Common myeloid progenitor, CD34-positive (primary cell): ENCODE measurements around the gene FAM171A1.

ENCODE experiments used
- CTCF ChIA-PET: fragments of 350-600 bp; sonication (Branson Sonifier 250); formaldehyde crosslinking; loops from one replicate; lab custom pipeline; 2021; ENCODE audit warnings: antibody characterized with exemption; lab: Charles Lee
- POLR2A ChIA-PET: fragments of 350-600 bp; sonication (Branson Sonifier 250); formaldehyde crosslinking; loops from one replicate; lab custom pipeline; 2021; ENCODE audit warnings: antibody characterized with exemption; lab: Charles Lee
- DNase-seq, 3 donors: peaks; one replicate each; pipeline versions ENCODE4 v3.0.0 to v3.0.0-alpha.2; 2013
- H3K27ac ChIP-seq, 2 experiments: 1 replicate in 1 of 2; 2 replicates in 1 of 2; pipeline ENCODE4 v1.7.0; 2013; ENCODE audit warnings: inconsistent platforms in 2 of 2, low read length in 2 of 2, mild to moderate bottlenecking in 2 of 2, low read depth in 1 of 2, moderate library complexity in 1 of 2; ENCODE audit not compliant: severe bottlenecking in 2 of 2, insufficient read depth in 1 of 2, poor library complexity in 1 of 2
- H3K27me3 ChIP-seq, 5 experiments: replicated peaks in 2 of 5; 1 replicate in 3 of 5; 2 replicates in 2 of 5; pipeline versions ENCODE4 v1.6.1 to v1.7.0; 2013; ENCODE audit warnings: low read length in 4 of 5, mild to moderate bottlenecking in 2 of 5, moderate library complexity in 2 of 5, inconsistent platforms in 1 of 5; ENCODE audit not compliant: insufficient read depth in 5 of 5, control insufficient read depth in 4 of 5
- H3K36me3 ChIP-seq, 4 experiments: 1 replicate in 2 of 4; 2 replicates in 2 of 4; pipeline versions ENCODE4 v1.6.1 to v1.7.0; 2013; ENCODE audit warnings: low read length in 3 of 4, control low read depth in 1 of 4, mild to moderate bottlenecking in 1 of 4; ENCODE audit not compliant: control insufficient read depth in 4 of 4, insufficient read depth in 4 of 4
- H3K4me1 ChIP-seq, 4 experiments: 1 replicate in 3 of 4; 2 replicates in 1 of 4; pipeline versions ENCODE4 v1.6.1 to v1.7.1; 2013; ENCODE audit warnings: low read length in 3 of 4, mild to moderate bottlenecking in 3 of 4, control low read depth in 1 of 4, inconsistent platforms in 1 of 4, moderate library complexity in 1 of 4; ENCODE audit not compliant: control insufficient read depth in 4 of 4, insufficient read depth in 4 of 4; ENCODE audit errors: control extremely low read depth in 1 of 4
- H3K4me3 ChIP-seq, 7 experiments: 1 replicate in 4 of 7; 2 replicates in 3 of 7; pipeline versions ENCODE4 v1.5.1 to v1.7.0; 2013; ENCODE audit warnings: mild to moderate bottlenecking in 7 of 7, low read length in 6 of 7, moderate library complexity in 6 of 7, inconsistent platforms in 2 of 7, low read depth in 2 of 7, control low read depth in 1 of 7; ENCODE audit not compliant: insufficient read depth in 4 of 7, control insufficient read depth in 1 of 7; ENCODE audit errors: extremely low read depth in 1 of 7
- H3K9me3 ChIP-seq, 5 experiments: 1 replicate in 4 of 5; 2 replicates in 1 of 5; pipeline versions ENCODE4 v1.6.1 to v1.7.1; 2013; ENCODE audit warnings: low read length in 4 of 5, mild to moderate bottlenecking in 2 of 5, inconsistent platforms in 1 of 5, low read depth in 1 of 5, moderate library complexity in 1 of 5; ENCODE audit not compliant: control insufficient read depth in 4 of 5, insufficient read depth in 2 of 5; ENCODE audit errors: control extremely low read depth in 1 of 5
- WGBS: methylation state at CpG from one replicate; pipeline ENCODE4 v1.1.5; 2013; ENCODE audit not compliant: insufficient coverage; 5-methylcytosine and 5-hydroxymethylcytosine counted together

Gene FAM171A1

DNA sequence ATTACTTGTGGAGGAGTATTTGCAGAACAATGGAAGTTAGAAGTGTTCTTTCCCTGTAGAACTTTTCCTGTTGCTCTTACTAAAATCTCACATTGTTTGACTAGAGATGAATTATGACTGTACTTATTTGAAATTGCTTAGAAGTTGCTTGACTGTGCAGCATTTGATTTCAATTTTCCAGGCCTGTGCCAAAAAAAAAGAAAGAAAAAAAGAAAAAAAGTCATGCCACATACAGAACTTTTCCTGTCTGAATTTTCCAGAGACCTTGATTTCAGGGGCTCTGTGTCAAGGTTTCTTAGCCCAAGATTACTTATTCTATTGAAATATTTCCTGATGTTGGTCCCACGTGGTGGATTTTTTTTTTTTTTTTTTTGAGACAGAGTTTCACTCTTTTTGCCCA, 3.5 kb upstream of the FAM171A1 start:
- no CpG with 5 or more reads among the region's 1 CpG for WGBS
- H3K9me3 ChIP-seq = no peaks in the 10 kb centered on the region
- ChIA-PET POLR2A (no interaction called here), CTCF (no interaction called here)
- H3K27ac ChIP-seq = no peak overlapping the region
- DNase-seq = no peak
- peaks cover 2 to 86% (median 31%) of the 10 kb centered on the region in 5 experiments for H3K27me3 ChIP-seq
- no peaks in the 10 kb centered on the region for H3K36me3 ChIP-seq
- H3K4me3 ChIP-seq = no peak overlapping the region
- H3K4me1 ChIP-seq = peaks cover 0 to 12% (median 8%) of the 10 kb centered on the region in 4 experiments

DNA sequence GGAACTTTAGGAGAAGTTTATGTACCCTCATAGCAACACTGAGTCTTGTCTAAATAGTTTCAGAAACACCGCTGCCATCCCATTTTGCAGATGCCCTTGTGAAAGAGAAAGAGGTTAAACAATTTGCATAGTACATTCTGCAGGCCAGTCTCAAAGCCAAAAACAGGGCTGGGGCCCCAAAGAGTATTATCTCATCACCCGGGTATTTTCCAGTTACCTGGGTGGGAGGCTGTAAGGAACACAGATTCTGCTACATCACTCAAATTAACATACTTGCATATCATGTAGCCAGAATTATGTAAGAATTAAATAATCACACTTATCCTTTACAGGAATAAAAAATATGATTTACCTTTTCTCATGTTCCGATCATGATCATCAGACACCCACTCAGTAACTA, 3.1 kb upstream of the FAM171A1 start:
- 100% methylated on average over 1 of the region's 3 CpGs for WGBS
- CTCF ChIA-PET = no interaction called here
- H3K27ac ChIP-seq = no peak overlapping the region

GRCh38 chr10:15373199-15373598, 2.1 kb upstream of the FAM171A1 start:
- POLR2A ChIA-PET = no interaction called here
- H3K9me3 ChIP-seq = no peaks in the 10 kb centered on the region
- peaks cover 0 to 12% (median 9%) of the 10 kb centered on the region in 4 experiments for H3K4me1 ChIP-seq
- H3K36me3 ChIP-seq = no peaks in the 10 kb centered on the region
- H3K27ac ChIP-seq = no peak overlapping the region
- CTCF ChIA-PET = no interaction called here
- H3K27me3 ChIP-seq = peaks cover 5 to 88% (median 37%) of the 10 kb centered on the region in 5 experiments
- no peak overlapping the region for H3K4me3 ChIP-seq
- DNase-seq = no peak
- 100% methylated on average over 1 of the region's 2 CpGs for WGBS

More for the DNA sequence above, 3.1 kb upstream of the FAM171A1 start:
- Histone ChIP-seq H3K27me3 (peaks cover 5 to 88% (median 33%) of the 10 kb centered on the region in 5 experiments), H3K4me3 (no peak overlapping the region), H3K36me3 (no peaks in the 10 kb centered on the region), H3K4me1 (peaks cover 0 to 12% (median 9%) of the 10 kb centered on the region in 4 experiments), H3K9me3 (no peaks in the 10 kb centered on the region)
- DNase-seq = no peak
- POLR2A ChIA-PET = no interaction called here

GRCh38 chr10:15370212-15370855, 755 bp downstream of the FAM171A1 start:
- no peaks in the 10 kb centered on the region for H3K36me3 ChIP-seq
- H3K9me3 ChIP-seq = peaks cover 0 to under 1% (median 0%) of the 10 kb centered on the region in 5 experiments
- peak overlapping the region in 5 of 7 experiments; percentile 35 to 61 (median 42) for H3K4me3 ChIP-seq
- ChIA-PET CTCF (interaction anchor here (0.7 to 1.4 kb wide), 2 partner anchors 112 to 264 kb away, joined by 3 read pairs; no protein-coding TSS in a partner anchor), POLR2A (no interaction called here)
- no peak overlapping the region for H3K27ac ChIP-seq
- peaks cover 0 to 12% (median 9%) of the 10 kb centered on the region in 4 experiments for H3K4me1 ChIP-seq
- H3K27me3 ChIP-seq = peaks cover 5 to 92% (median 39%) of the 10 kb centered on the region in 5 experiments
- peak in 1 of 3 donors; percentile 20 for DNase-seq
- WGBS = under 1% methylated on average over 39 of the region's 65 CpGs

DNA sequence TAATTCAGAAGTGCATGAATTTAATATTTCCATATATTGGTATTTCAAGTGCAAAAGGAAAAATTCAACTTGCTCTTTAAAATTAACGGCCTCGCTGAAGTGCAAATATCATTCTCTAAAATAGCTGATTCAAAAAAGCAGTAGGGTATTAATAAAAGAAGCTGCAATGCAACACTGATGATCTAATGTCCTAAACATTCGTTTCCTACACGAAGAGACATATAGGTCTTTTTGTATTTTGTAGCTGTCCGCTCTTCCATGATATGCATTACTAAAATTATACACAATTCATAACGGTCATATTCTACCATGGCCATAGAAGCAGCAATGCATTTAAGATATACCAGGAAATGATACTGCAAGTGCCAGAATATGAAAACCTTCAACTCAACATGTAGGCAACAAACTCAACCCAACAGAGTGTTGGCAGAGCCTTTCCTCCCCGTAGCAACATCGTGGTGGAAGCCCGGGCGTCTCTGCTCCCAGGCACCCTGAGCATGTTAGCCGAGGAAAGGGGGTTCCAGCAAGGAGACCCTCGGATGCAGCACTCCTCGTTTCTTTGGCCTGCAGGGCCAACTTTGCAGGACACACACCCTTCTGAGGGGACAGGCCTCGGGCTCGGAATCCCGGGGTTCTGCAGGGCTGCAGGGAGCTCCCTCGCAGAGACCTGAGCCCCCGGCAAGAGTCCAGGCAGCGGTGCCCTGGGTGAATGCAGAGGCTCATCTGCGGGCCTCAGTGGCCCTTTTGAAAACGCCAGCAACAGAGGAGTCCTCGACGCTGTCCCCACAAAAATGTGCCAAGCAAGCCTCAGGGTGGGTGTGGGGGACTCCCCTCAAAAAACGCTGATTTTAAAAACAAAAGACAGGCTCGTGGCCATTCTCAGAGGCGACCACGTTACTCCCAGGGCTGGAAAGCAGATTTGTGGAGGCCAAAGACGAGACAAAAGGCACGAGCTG, 1.6 kb downstream of the FAM171A1 start:
- Histone ChIP-seq H3K4me3 (peak overlapping the region in 1 of 7 experiments; percentile 42), H3K27ac (no peak overlapping the region), H3K4me1 (peaks cover 0 to 12% (median 9%) of the 10 kb centered on the region in 4 experiments), H3K27me3 (peaks cover 9 to 92% (median 44%) of the 10 kb centered on the region in 5 experiments), H3K36me3 (no peaks in the 10 kb centered on the region), H3K9me3 (peaks cover 0 to 5% (median under 1%) of the 10 kb centered on the region in 5 experiments)
- WGBS = 21% methylated on average over 23 of the region's 29 CpGs
- CTCF ChIA-PET = interaction anchor here (0.7 to 1.2 kb wide), 2 partner anchors 9 to 263 kb away, joined by 3 read pairs; no protein-coding TSS in a partner anchor
- POLR2A ChIA-PET = no interaction called here
- DNase-seq = no peak

- Histone ChIP-seq H3K4me3 (no peak overlapping the region), H3K27me3 (peaks cover 9 to 92% (median 44%) of the 10 kb centered on the region in 5 experiments), H3K27ac (no peak overlapping the region), H3K9me3 (peaks cover 0 to 9% (median 3%) of the 10 kb centered on the region in 5 experiments), H3K36me3 (no peaks in the 10 kb centered on the region), H3K4me1 (peaks cover 0 to 12% (median 9%) of the 10 kb centered on the region in 4 experiments)
- DNase-seq = no peak
- POLR2A ChIA-PET = no interaction called here
- WGBS = 94% methylated on average over 3 of the region's 7 CpGs
- CTCF ChIA-PET = interaction anchor here (0.6 to 1.2 kb wide), 3 partner anchors 9 to 137 kb away, joined by 3 read pairs; no protein-coding TSS in a partner anchor
Observed at GRCh38 chr10:15368101-15368855, 2.8 kb downstream of the FAM171A1 start.
